ENCODE measurements around the gene TAF3. TPM values are rescaled to one million over a fixed set of nuclear protein-coding genes. Genes with fewer than 3 reads are reported as not detected.
A peak's percentile ranks its signal among the peaks of the same experiment; 100 is the strongest.

TAF3 gene
- polyA plus RNA-seq, 1 of the 3 experiments (the other 2 are of a cell fraction) = 2.4 TPM

DNA sequence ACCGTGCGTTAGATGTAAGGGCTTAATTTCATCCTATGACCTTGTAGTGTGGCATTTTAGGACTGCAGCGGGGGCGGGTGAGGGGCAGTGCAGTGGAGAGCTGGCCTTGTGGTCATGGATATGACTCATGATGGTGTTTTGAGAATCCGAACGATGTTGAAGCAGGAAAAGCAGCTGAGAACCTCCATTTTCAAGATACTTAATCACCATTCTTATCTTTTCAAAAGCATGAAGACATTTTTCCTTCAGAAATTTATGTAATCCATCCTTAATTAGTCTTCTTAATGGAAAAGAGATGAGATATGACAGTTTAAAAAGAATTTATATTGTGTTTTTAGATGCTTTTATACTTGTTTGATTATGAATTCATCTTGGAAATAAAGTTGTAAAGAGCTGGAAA lies 20.7 kb upstream of the TAF3 start (continued):
- TF ChIP-seq FOXJ3 (CRISPR knock-in tag; IDR thresholded peaks at IDR 0.05) (no peak), RFX5 (IDR thresholded peaks at IDR 0.05; ENCODE audit: low read length) (no peak), ELF1 (IDR thresholded peaks at IDR 0.05) (0 out of 2 replicates have a peak, but pooled peaks have one; percentile 12), MAX (IDR thresholded peaks at IDR 0.05; ENCODE audit: low read depth) (peak; percentile 69; the same call in 1 of the 2 replicates), TEAD4 (IDR thresholded peaks at IDR 0.05; ENCODE audit: borderline replicate concordance, insufficient read depth) (peak; percentile 80), FOXM1 (IDR thresholded peaks at IDR 0.05; ENCODE audit: low read depth) (no peak; the same call in 1 of the 2 replicates), CTCF (IDR thresholded peaks at IDR 0.05) (no peak), YY1 (IDR thresholded peaks at IDR 0.05; ENCODE audit: low read depth) (peak; percentile 65; the same call in 1 of the 2 replicates), JUND (IDR thresholded peaks at IDR 0.05) (peak; percentile 91), USF2 (IDR thresholded peaks at IDR 0.05; ENCODE audit: borderline replicate concordance, low read depth, low read length) (no peak), TAF1 (IDR thresholded peaks at IDR 0.05; ENCODE audit: borderline replicate concordance, low read depth, low read length) (no peak), GATA2 (CRISPR knock-in tag; IDR thresholded peaks at IDR 0.05) (no peak), NRF1 (IDR thresholded peaks at IDR 0.05; ENCODE audit: low read depth, low read length) (no peak), SMC3 (IDR thresholded peaks at IDR 0.05; ENCODE audit: low read depth, low read length) (no peak), EP300 (IDR thresholded peaks at IDR 0.05; ENCODE audit: borderline replicate concordance in 1 of 2, low read depth in 1 of 2, low read length in 1 of 2) (peak in 1 of 2 experiments; percentile 81; a peak in 1 of 4 replicates), MEF2A (IDR thresholded peaks at IDR 0.05; ENCODE audit: borderline replicate concordance, low read depth) (peak; percentile 46; the same call in 1 of the 2 replicates), RXRA (IDR thresholded peaks at IDR 0.05; ENCODE audit: borderline replicate concordance, low read depth) (peak; percentile 50; the same call in 1 of the 2 replicates)
- TF ChIP-seq, protein P1, sequence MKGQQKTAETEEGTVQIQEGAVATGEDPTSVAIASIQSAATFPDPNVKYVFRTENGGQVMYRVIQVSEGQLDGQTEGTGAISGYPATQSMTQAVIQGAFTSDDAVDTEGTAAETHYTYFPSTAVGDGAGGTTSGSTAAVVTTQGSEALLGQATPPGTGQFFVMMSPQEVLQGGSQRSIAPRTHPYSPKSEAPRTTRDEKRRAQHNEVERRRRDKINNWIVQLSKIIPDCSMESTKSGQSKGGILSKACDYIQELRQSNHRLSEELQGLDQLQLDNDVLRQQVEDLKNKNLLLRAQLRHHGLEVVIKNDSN (IDR thresholded peaks at IDR 0.05; ENCODE audit: borderline replicate concordance, low read depth) = no peak

- no peak for DNase-seq
- H3K79me2 ChIP-seq (ENCODE audit: insufficient read depth) = peaks cover 26% of the 10 kb centered on the region
- 96% methylated on average over 4 of the region's 4 CpGs for WGBS (ENCODE audit: low lambda C conversion rate)
Observed at GRCh38 chr10:7802606-7803005, 15.7 kb upstream of the TAF3 start.

More at GRCh38 chr10:7802606-7803005, 15.7 kb upstream of the TAF3 start:
- Histone ChIP-seq H4K20me1 (ENCODE audit: insufficient read depth) (no peaks in the 10 kb centered on the region; the same call in 1 of the 2 replicates), H3K4me3 (ENCODE audit: low read depth in 2 of 2, low read length in 1 of 2) (no peak overlapping the region), H3K27ac (ENCODE audit: low read depth in 2 of 2, low read length in 1 of 2) (no peak overlapping the region), H3K9me2 (no peaks in the 10 kb centered on the region), H3K27me3 (ENCODE audit: insufficient read depth) (no peaks in the 10 kb centered on the region), H3K9ac (no peak overlapping the region), H3K36me3 (replicated peaks in 1 of 2; ENCODE audit: control insufficient read depth in 1 of 2, insufficient read depth in 2 of 2, low read length in 1 of 2) (peaks cover 73 to 82% of the 10 kb centered on the region in 2 experiments), H3K4me1 (ENCODE audit: control insufficient read depth in 1 of 2, insufficient read depth in 2 of 2, low read depth in 1 of 2, low read length in 1 of 2) (peaks cover 0 to 6% of the 10 kb centered on the region in 2 experiments; a peak in 2 of 4 replicates), H3K9me3 (no peaks in the 10 kb centered on the region), H2AFZ (ENCODE audit: low read depth) (no peak overlapping the region), H3F3A (replicated peaks; ENCODE audit: insufficient read depth) (peaks cover 18% of the 10 kb centered on the region), H3K4me2 (no peak overlapping the region)
- CTCF ChIA-PET = no interaction called here
- POLR2A ChIA-PET = no interaction called here
- TF ChIP-seq, protein P1 (IDR thresholded peaks at IDR 0.05; ENCODE audit: borderline replicate concordance, low read depth) = no peak
- TF ChIP-seq SMC3 (IDR thresholded peaks at IDR 0.05; ENCODE audit: low read depth, low read length) (no peak), NRF1 (IDR thresholded peaks at IDR 0.05; ENCODE audit: low read depth, low read length) (no peak), REST (IDR thresholded peaks at IDR 0.05; ENCODE audit: low read depth, low read length) (no peak)
